Activated naive CD8-positive, alpha-beta T cell (primary cell): ENCODE results near the gene TMC6.
A peak's percentile ranks its signal among the peaks of the same experiment; 100 is the strongest.
"Not testable (repeated sequence)": the region's sequence is repeated elsewhere in the genome, so short reads cannot be mapped to it uniquely, and the experiment has no call there.

Experiments used
- H3K27ac Mint-ChIP-seq: one replicate; pipeline ENCODE4 v1.8.0; 2021; ENCODE audit warnings: mixed read lengths
- H3K27me3 Mint-ChIP-seq: one replicate; pipeline ENCODE4 v1.8.0; 2021; ENCODE audit warnings: mixed read lengths
- H3K36me3 Mint-ChIP-seq: one replicate; pipeline ENCODE4 v1.8.0; 2021; ENCODE audit warnings: mixed read lengths
- H3K4me1 Mint-ChIP-seq: one replicate; pipeline ENCODE4 v1.8.0; 2021; ENCODE audit warnings: low read depth, mixed read lengths
- H3K4me3 Mint-ChIP-seq: one replicate; pipeline ENCODE4 v1.8.0; 2021; ENCODE audit warnings: mild to moderate bottlenecking, mixed read lengths
- H3K9me3 Mint-ChIP-seq: one replicate; pipeline ENCODE4 v1.8.0; 2021; ENCODE audit warnings: low read depth, mixed read lengths

TMC6 gene

GRCh38 chr17:78128551-78129350, at the start of gene TMC6:
TSS of gene TMC6 (minus strand) at chr17:78128755. CDS start at chr17:78126832, 1,923 bp downstream.
- Mint-ChIP-seq H3K27ac (peak within 1 kb of the TSS; percentile 91), H3K9me3 (no peaks in the 10 kb centered on the region), H3K4me1 (peaks cover 49% of the 10 kb centered on the region), H3K27me3 (no peaks in the 10 kb centered on the region), H3K36me3 (peaks cover 2% of the 10 kb centered on the region), H3K4me3 (peak within 1 kb of the TSS; percentile 93)

- Mint-ChIP-seq H3K9me3 (no peaks in the 10 kb centered on the region), H3K4me1 (peaks cover 41% of the 10 kb centered on the region), H3K27me3 (no peaks in the 10 kb centered on the region), H3K36me3 (no peaks in the 10 kb centered on the region), H3K27ac (no peak overlapping the region), H3K4me3 (no peak overlapping the region)
Observed at GRCh38 chr17:78176548-78177025, 48.0 kb upstream of the TMC6 start.

GRCh38 chr17:78175643-78175981, 47.1 kb upstream of the TMC6 start:
- Mint-ChIP-seq H3K4me1 (peaks cover 48% of the 10 kb centered on the region), H3K9me3 (no peaks in the 10 kb centered on the region), H3K27me3 (no peaks in the 10 kb centered on the region), H3K36me3 (no peaks in the 10 kb centered on the region), H3K27ac (no peak overlapping the region), H3K4me3 (no peak overlapping the region)

GRCh38 chr17:78174870-78175642, 46.5 kb upstream of the TMC6 start:
- Mint-ChIP-seq H3K4me3 (no peak overlapping the region), H3K9me3 (no peaks in the 10 kb centered on the region), H3K27me3 (no peaks in the 10 kb centered on the region), H3K4me1 (peaks cover 50% of the 10 kb centered on the region), H3K36me3 (no peaks in the 10 kb centered on the region), H3K27ac (no peak overlapping the region)

- H3K4me1 Mint-ChIP-seq: peaks cover 50% of the 10 kb centered on the region
- no peaks in the 10 kb centered on the region for H3K27me3 Mint-ChIP-seq
- H3K36me3 Mint-ChIP-seq: no peaks in the 10 kb centered on the region
- no peak overlapping the region for H3K4me3 Mint-ChIP-seq
- H3K27ac Mint-ChIP-seq: no peak overlapping the region
- no peaks in the 10 kb centered on the region for H3K9me3 Mint-ChIP-seq
Observed at GRCh38 chr17:78174346-78174869, 45.9 kb upstream of the TMC6 start.

- Mint-ChIP-seq H3K4me3 (peak overlapping the region; percentile 36), H3K9me3 (no peaks in the 10 kb centered on the region), H3K36me3 (no peaks in the 10 kb centered on the region), H3K27ac (peak overlapping the region; percentile 68), H3K27me3 (no peaks in the 10 kb centered on the region), H3K4me1 (peaks cover 50% of the 10 kb centered on the region)
Observed at GRCh38 chr17:78173097-78173715, 44.7 kb upstream of the TMC6 start.

- no peaks in the 10 kb centered on the region for H3K27me3 Mint-ChIP-seq
- peak overlapping the region; percentile 68 for H3K27ac Mint-ChIP-seq
- no peaks in the 10 kb centered on the region for H3K9me3 Mint-ChIP-seq
- H3K36me3 Mint-ChIP-seq: no peaks in the 10 kb centered on the region
- H3K4me1 Mint-ChIP-seq: peaks cover 52% of the 10 kb centered on the region
- peak overlapping the region; percentile 20 for H3K4me3 Mint-ChIP-seq
Observed at GRCh38 chr17:78172249-78173051, 43.9 kb upstream of the TMC6 start.

GRCh38 chr17:78171591-78172248, 43.2 kb upstream of the TMC6 start:
- H3K36me3 Mint-ChIP-seq, H3K27me3 Mint-ChIP-seq, H3K4me3 Mint-ChIP-seq, H3K9me3 Mint-ChIP-seq: not testable (repeated sequence)
- H3K27ac Mint-ChIP-seq: peak overlapping the region; percentile 16
- peaks cover 48% of the 10 kb centered on the region for H3K4me1 Mint-ChIP-seq

- H3K27me3 Mint-ChIP-seq: no peaks in the 10 kb centered on the region
- peaks cover 41% of the 10 kb centered on the region for H3K4me1 Mint-ChIP-seq
- H3K4me3 Mint-ChIP-seq: peak overlapping the region; percentile 73
- H3K9me3 Mint-ChIP-seq: no peaks in the 10 kb centered on the region
- peak overlapping the region; percentile 58 for H3K27ac Mint-ChIP-seq
- no peaks in the 10 kb centered on the region for H3K36me3 Mint-ChIP-seq
Observed at GRCh38 chr17:78170692-78171590, 42.4 kb upstream of the TMC6 start.

GRCh38 chr17:78168903-78169793, 40.6 kb upstream of the TMC6 start:
- Mint-ChIP-seq H3K4me3 (peak overlapping the region; percentile 73), H3K9me3 (no peaks in the 10 kb centered on the region), H3K4me1 (peaks cover 36% of the 10 kb centered on the region), H3K36me3 (no peaks in the 10 kb centered on the region), H3K27me3 (no peaks in the 10 kb centered on the region), H3K27ac (peak overlapping the region; percentile 58)

GRCh38 chr17:78168242-78168902, 39.8 kb upstream of the TMC6 start, which contains the start of gene SYNGR2:
TSS of gene SYNGR2 (plus strand) at chr17:78168581. CDS start at chr17:78168617, 36 bp downstream.
- Mint-ChIP-seq H3K4me1 (peaks cover 28% of the 10 kb centered on the region), H3K9me3 (no peaks in the 10 kb centered on the region), H3K27me3 (no peaks in the 10 kb centered on the region), H3K4me3 (peak within 1 kb of the TSS; percentile 73), H3K27ac (peak within 1 kb of the TSS; percentile 58), H3K36me3 (no peaks in the 10 kb centered on the region)

- Mint-ChIP-seq H3K4me1 (peaks cover 9% of the 10 kb centered on the region), H3K4me3 (no peak overlapping the region), H3K27me3 (no peaks in the 10 kb centered on the region), H3K27ac (no peak overlapping the region), H3K9me3 (no peaks in the 10 kb centered on the region), H3K36me3 (no peaks in the 10 kb centered on the region)
Observed at GRCh38 chr17:78166416-78166815, 37.9 kb upstream of the TMC6 start.
